ENCODE data around the gene CDKL5. TPM values are rescaled to one million over a fixed set of nuclear protein-coding genes. Genes with fewer than 3 reads are reported as not detected.
A peak's percentile ranks its signal among the peaks of the same experiment; 100 is the strongest.

The CDKL5 gene
- total and polyA plus RNA-seq, 12 donors, result 1.1 to 12.6 (median 10.0) TPM

DNA sequence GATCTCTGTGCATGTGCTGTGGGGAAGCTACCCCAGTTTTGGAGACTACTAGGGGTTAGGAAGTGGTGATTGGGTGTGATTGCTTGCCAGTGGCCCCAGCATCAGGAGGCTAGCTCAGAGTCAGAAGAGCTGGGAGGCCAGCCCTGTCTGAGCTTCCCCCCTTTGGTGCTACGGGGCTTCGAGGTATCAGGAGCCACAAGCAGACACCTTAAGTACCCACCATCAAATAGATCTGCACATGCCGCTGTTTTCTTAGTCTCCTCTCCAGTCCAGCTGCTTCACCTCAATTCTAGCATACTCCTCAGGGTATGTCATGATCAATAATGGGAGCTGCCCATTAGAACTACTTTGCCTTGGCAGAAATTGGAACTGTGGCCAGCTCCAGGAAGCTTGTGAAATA is 271.2 kb downstream of the CDKL5 start:
- intact Hi-C loops (cut with DNase I), result no loop called here

DNA sequence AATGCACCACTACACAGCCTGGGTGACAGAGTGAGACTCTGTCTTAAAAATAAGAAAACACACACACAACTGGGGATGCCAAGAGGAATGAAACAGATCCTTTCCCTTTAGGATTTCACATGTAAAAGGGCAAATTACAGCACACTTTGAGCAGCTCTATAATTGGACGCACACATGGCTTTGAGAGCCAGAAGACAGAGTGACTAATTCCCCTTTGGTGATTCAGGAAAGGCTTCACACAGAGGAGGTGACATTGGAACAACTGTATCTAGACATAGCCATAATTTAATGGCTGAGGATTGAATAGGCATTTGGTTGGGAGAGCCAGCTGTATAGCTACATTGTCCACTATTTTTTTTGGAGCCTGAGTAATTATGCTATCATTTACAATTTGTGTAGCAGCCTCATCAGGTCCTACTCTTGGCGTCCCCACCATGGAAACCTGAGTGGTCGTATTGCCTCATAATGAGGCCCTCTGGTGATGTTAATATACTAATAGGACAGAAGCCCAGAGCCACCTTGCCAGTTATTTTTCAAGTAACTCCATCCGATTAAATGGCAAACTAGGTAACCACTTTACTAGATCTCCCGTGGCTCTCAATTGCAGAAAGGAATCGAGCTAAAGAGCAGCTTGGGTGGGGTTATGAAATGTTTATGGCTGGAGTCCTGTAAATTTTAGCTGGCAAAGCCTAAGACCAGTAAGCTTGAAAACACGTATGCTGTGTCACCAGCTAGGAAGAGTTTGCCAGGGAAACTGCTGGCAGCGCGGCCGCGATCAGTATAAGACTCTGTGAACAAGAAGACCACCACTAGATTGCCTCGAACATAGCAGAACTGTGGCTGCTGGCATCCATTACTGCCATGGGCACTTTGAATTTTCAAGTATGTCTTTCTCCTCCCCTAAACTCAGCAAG is 273.6 kb downstream of the CDKL5 start:
- Histone ChIP-seq H3K27ac (no peak overlapping the region), H3K4me3 (no peak overlapping the region), H3K27me3 (no peaks in the 10 kb centered on the region), H3K4me1 (no peaks in the 10 kb centered on the region), H3K36me3 (no peaks in the 10 kb centered on the region), H3K9me3 (no peaks in the 10 kb centered on the region)
- TF ChIP-seq, protein P1, sequence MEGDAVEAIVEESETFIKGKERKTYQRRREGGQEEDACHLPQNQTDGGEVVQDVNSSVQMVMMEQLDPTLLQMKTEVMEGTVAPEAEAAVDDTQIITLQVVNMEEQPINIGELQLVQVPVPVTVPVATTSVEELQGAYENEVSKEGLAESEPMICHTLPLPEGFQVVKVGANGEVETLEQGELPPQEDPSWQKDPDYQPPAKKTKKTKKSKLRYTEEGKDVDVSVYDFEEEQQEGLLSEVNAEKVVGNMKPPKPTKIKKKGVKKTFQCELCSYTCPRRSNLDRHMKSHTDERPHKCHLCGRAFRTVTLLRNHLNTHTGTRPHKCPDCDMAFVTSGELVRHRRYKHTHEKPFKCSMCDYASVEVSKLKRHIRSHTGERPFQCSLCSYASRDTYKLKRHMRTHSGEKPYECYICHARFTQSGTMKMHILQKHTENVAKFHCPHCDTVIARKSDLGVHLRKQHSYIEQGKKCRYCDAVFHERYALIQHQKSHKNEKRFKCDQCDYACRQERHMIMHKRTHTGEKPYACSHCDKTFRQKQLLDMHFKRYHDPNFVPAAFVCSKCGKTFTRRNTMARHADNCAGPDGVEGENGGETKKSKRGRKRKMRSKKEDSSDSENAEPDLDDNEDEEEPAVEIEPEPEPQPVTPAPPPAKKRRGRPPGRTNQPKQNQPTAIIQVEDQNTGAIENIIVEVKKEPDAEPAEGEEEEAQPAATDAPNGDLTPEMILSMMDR (IDR thresholded peaks at IDR 0.05), result no peak
- intact Hi-C loops (cut with DNase I), result no loop called here
- WGBS, 2 donors, result 95 to 96% methylated on average over 12 of the region's 12 CpGs
- DNase-seq (no peak), ATAC-seq (no peak)

More for the DNA sequence above, 271.2 kb downstream of the CDKL5 start:
- TF ChIP-seq, protein P1 (IDR thresholded peaks at IDR 0.05), result no peak
- no peak for DNase-seq
- Histone ChIP-seq H3K4me1 (no peaks in the 10 kb centered on the region), H3K36me3 (no peaks in the 10 kb centered on the region), H3K9me3 (no peaks in the 10 kb centered on the region), H3K4me3 (no peak overlapping the region), H3K27ac (no peak overlapping the region), H3K27me3 (no peaks in the 10 kb centered on the region)
- WGBS, 2 donors, result 86 to 91% methylated on average over 3 of the region's 3 CpGs
- ATAC-seq, result no peak

DNA sequence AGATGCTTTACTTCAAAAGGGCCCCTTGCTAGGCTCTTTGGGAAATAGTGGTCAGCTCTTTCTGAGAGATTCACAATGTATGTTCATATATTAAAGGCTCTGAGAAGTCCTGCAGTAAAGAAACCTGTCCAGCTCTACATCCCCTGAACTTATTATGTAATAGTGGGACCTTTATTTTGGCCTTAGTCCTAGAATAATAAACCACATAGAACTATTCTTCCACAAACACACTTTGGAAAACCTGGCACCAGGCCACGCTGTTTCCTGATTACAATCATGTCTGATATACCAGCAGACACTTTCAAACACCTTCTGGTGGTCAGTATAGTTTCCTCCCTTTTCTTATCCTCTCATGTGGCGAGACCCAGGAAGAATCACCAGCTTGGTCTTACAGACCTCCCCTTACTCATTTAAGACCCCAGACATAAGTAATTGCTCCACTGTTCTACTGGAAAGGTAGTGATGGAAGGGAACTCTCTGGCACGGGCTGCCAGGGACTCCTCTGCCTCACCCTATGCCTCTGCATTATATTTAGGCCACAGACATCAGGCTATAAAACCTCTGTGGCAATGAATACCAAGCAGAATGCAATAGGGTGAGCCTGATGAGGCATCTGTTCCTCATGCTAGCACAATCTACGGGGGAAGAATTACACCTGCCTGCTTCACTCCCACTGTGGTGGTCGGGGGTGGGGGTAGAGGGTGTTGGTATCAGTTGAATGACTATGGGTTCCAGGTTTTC is 276.4 kb downstream of the CDKL5 start:
- TF ChIP-seq, protein P1 (IDR thresholded peaks at IDR 0.05), result no peak
- Histone ChIP-seq H3K27ac (no peak overlapping the region), H3K9me3 (no peaks in the 10 kb centered on the region), H3K4me1 (no peaks in the 10 kb centered on the region), H3K27me3 (no peaks in the 10 kb centered on the region), H3K36me3 (no peaks in the 10 kb centered on the region), H3K4me3 (no peak overlapping the region)
- WGBS, 2 donors, result 78 to 81% methylated on average over 5 of the region's 5 CpGs
- intact Hi-C loops (cut with DNase I), result no loop called here
- DNase-seq, result peak; percentile 29 to 38
- ATAC-seq, result peak in 1 of 8 donors; percentile 30

DNA sequence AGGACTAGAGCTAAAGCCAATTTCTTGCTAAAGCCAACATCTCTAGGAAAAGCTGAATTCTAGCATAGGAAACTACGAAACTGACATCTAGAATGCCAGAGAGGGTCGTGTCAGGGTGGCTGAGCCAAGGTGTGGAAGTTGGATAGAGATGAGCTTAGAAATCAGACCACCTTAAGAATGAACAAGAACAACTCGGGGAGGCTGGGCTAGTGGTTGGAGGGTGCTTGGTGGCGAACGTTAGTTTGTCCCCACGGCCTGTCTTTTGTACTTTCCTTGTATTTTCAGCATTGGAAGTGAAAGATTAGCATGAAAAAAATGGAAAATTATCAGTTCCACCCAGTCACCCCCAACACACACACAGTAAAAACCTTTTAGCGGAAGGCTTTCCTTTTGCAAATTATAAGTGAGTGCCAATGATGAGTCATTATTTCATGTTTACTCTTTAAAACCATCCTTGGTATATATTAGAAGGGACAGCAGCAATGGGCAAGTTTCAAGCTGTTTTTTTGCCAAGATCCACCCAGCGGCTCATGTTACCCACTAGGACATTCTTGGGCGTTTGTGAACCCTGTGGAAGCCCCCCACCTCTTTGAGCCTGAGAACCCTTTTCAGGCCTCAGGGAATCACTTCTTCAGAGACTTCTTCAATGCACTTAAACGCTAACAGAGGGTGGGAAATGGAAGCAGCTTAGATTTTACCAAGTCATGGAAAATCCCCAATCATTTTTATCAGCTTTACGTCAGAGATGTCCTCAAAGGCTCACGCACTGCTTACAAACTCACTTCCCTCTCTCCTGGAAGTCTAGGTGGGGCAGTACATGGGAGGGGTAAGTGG is 277.2 kb downstream of the CDKL5 start:
- peak in 1 of 8 donors; percentile 59 for ATAC-seq
- 74 to 79% methylated on average over 12 of the region's 12 CpGs for WGBS, 2 donors

More for the DNA sequence above, 277.2 kb downstream of the CDKL5 start:
- no peak overlapping the region for H3K27ac ChIP-seq
- no peaks in the 10 kb centered on the region for H3K4me1 ChIP-seq
- peaks cover 0 to 5% (median 0%) of the 10 kb centered on the region in 7 donors for H3K27me3 ChIP-seq
- H3K4me3 ChIP-seq, result no peak overlapping the region
- TF ChIP-seq, protein P1 (IDR thresholded peaks at IDR 0.05), result no peak
- H3K9me3 ChIP-seq, result no peaks in the 10 kb centered on the region
- H3K36me3 ChIP-seq, result no peaks in the 10 kb centered on the region
- intact Hi-C loops (cut with DNase I), result no loop called here
- no peak for DNase-seq

All from heart right ventricle (tissue), 16 donors.